PFSK-1 (cell line): Measurements from ENCODE around the gene SMIM26.

Experiments used
- POLR2AphosphoS5 ChIP-seq: IDR thresholded peaks from 2 replicates; pipeline ENCODE4 v1.6.1; 2012; ENCODE audit warnings: low read depth, mild to moderate bottlenecking, control low read depth, low read length, moderate library complexity
- TAF1 ChIP-seq: IDR thresholded peaks from 2 replicates; pipeline ENCODE4 v1.6.1; 2012; ENCODE audit warnings: low read length, control low read depth, borderline replicate concordance; ENCODE audit not compliant: insufficient read depth

DNA sequence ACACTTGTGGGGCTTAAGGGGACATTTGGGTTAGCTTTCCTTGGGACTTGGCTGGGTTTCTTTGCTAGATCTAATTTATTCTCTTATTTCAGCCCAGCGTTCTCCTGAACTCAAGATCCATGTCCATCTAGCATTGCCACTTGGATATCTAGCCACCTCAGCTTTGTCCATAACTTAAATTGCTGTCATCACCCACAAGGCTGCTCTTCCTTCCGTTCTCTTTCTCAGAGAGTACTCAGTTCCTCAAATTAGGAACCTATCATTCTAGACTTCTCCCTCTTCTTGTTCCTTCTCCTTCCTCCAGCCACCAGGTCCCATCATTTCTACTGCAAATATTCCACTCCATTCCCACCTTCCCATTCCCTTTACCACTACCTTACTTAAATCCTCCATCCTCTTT, 4.3 kb downstream of the SMIM26 start:
- TF ChIP-seq TAF1 (no peak), POLR2AphosphoS5 (no peak)
